B cell (primary cell): Measurements from ENCODE around the gene ITGAE. TPM values are rescaled to one million over a fixed set of nuclear protein-coding genes. Genes with fewer than 3 reads are reported as not detected.

ENCODE experiments used
- ATAC-seq: fragments of 200-7000 bp; cut with Tn5 transposase; one replicate; pipeline ENCODE4 v1.10.0; 2021; ENCODE audit warnings: low read depth, mild to moderate bottlenecking, moderate number of reproducible peaks, moderate library complexity
- CTCF ChIA-PET: fragments of 350-600 bp; sonication (Branson Sonifier 250); formaldehyde crosslinking; loops from one replicate; lab custom pipeline; 2021; ENCODE audit warnings: antibody characterized with exemption, inconsistent platforms; lab: Charles Lee
- POLR2A ChIA-PET: fragments of 350-600 bp; sonication (Branson Sonifier 250); formaldehyde crosslinking; loops from one replicate; lab custom pipeline; 2021; ENCODE audit warnings: antibody characterized with exemption; lab: Charles Lee
- DNase-seq: peaks from one replicate; pipeline ENCODE4 v3.0.0; 2013
- H2AFZ ChIP-seq: 2 replicates; pipeline ENCODE4 v1.6.1; 2012; ENCODE audit warnings: mild to moderate bottlenecking, low read depth, low read length; ENCODE audit not compliant: insufficient read depth, poor library complexity, severe bottlenecking
- H3K27ac ChIP-seq, 2 donors: 1 replicate in 1 of 2; 2 replicates in 1 of 2; pipeline ENCODE4 v1.5.1; 2012 to 2013; ENCODE audit warnings: low read length in 2 of 2, mild to moderate bottlenecking in 2 of 2, moderate library complexity in 1 of 2
- H3K27me3 ChIP-seq, 4 experiments: fragments of 200-600 bp in 1 of 4; sonication (generic) in 1 of 4; replicated peaks in 1 of 4; 1 replicate in 2 of 4; 2 replicates in 2 of 4; pipeline versions ENCODE4 v1.6.1 to v1.7.0; 2013 to 2016; ENCODE audit warnings: low read length in 3 of 4, mild to moderate bottlenecking in 2 of 4, mixed read lengths in 1 of 4, moderate library complexity in 1 of 4; ENCODE audit not compliant: insufficient read depth in 4 of 4, control insufficient read depth in 3 of 4; ENCODE audit errors: control extremely low read depth in 1 of 4
- H3K36me3 ChIP-seq, 2 experiments: replicated peaks in 1 of 2; 1 replicate in 1 of 2; 2 replicates in 1 of 2; pipeline versions ENCODE4 v1.6.1 to v1.7.1; 2013; ENCODE audit warnings: low read length in 1 of 2; ENCODE audit not compliant: insufficient read depth in 2 of 2, control insufficient read depth in 1 of 2; ENCODE audit errors: control extremely low read depth in 1 of 2, extremely low read depth in 1 of 2
- H3K4me1 ChIP-seq, 2 donors: fragments of 200-600 bp in 1 of 2; sonication (generic) in 1 of 2; 1 replicate in 1 of 2; 2 replicates in 1 of 2; pipeline versions ENCODE4 v1.5.1 to v1.6.1; 2013 to 2017; ENCODE audit warnings: low read length in 2 of 2; ENCODE audit not compliant: control insufficient read depth in 2 of 2, insufficient read depth in 2 of 2
- H3K4me2 ChIP-seq: replicated peaks from 2 replicates; pipeline ENCODE3; 2012; ENCODE audit warnings: mild to moderate bottlenecking, low read depth, low read length; ENCODE audit not compliant: poor library complexity, severe bottlenecking
- H3K4me3 ChIP-seq, 5 experiments: fragments of 200-600 bp in 1 of 5; sonication (generic) in 1 of 5; 1 replicate in 3 of 5; 2 replicates in 2 of 5; pipeline versions ENCODE4 v1.5.1 to v1.7.0; 2011 to 2016; ENCODE audit warnings: low read length in 4 of 5, mild to moderate bottlenecking in 4 of 5, low read depth in 2 of 5, control low read depth in 1 of 5, moderate library complexity in 1 of 5; ENCODE audit not compliant: insufficient read depth in 1 of 5; ENCODE audit errors: control extremely low read depth in 1 of 5, extremely low read depth in 1 of 5
- H3K79me2 ChIP-seq: fragments of 200-600 bp; sonication (generic); one replicate; pipeline ENCODE4 v1.6.0; 2016; ENCODE audit warnings: low read length; ENCODE audit not compliant: control insufficient read depth, insufficient read depth
- H3K9ac ChIP-seq: fragments of 200-600 bp; sonication (generic); 2 replicates; pipeline ENCODE4 v1.6.1; 2017; ENCODE audit warnings: mild to moderate bottlenecking, low read length, moderate library complexity
- H3K9me3 ChIP-seq, 3 donors: one replicate each; pipeline versions ENCODE4 v1.6.1 to v1.7.1; 2013; ENCODE audit warnings: low read length in 2 of 3; ENCODE audit not compliant: control insufficient read depth in 2 of 3, insufficient read depth in 1 of 3; ENCODE audit errors: control extremely low read depth in 1 of 3
- H4K20me1 ChIP-seq: 2 replicates; pipeline ENCODE4 v1.6.0; 2012; ENCODE audit warnings: mild to moderate bottlenecking, low read length; ENCODE audit not compliant: insufficient read depth, control insufficient read depth, poor library complexity, severe bottlenecking
- H3K27ac Mint-ChIP-seq: one replicate; pipeline ENCODE4 v1.8.0; 2021; ENCODE audit warnings: mixed read lengths
- H3K27me3 Mint-ChIP-seq: one replicate; pipeline ENCODE4 v1.8.0; 2021; ENCODE audit warnings: mixed read lengths
- H3K4me1 Mint-ChIP-seq: one replicate; pipeline ENCODE4 v1.8.0; 2021; ENCODE audit warnings: mixed read lengths
- H3K4me3 Mint-ChIP-seq: one replicate; pipeline ENCODE4 v1.8.0; 2021; ENCODE audit warnings: mixed read lengths
- H3K9me3 Mint-ChIP-seq: one replicate; pipeline ENCODE4 v1.8.0; 2022; ENCODE audit warnings: mixed read lengths; ENCODE audit not compliant: insufficient read depth
- EZH2 ChIP-seq: IDR thresholded peaks from 2 replicates; pipeline ENCODE4 v1.6.1; 2012; ENCODE audit warnings: borderline replicate concordance, low read depth, mild to moderate bottlenecking, moderate library complexity, low read length; ENCODE audit not compliant: insufficient read depth, poor library complexity, severe bottlenecking
- WGBS: methylation state at CpG from one replicate; pipeline ENCODE4 v1.1.5; 2013; ENCODE audit warnings: missing lambda C conversion rate; ENCODE audit not compliant: insufficient coverage; 5-methylcytosine and 5-hydroxymethylcytosine counted together
- intact Hi-C: fragments of 100-400 bp; cut with micrococcal nuclease; formaldehyde crosslinking; loops from one replicate; pipeline ENCODE4 v1.10.0; 2022
- polyA plus RNA-seq: library from polyadenylated mRNA; depleted of rRNA; stranded (reverse); fragments of >200 nt; gene quantifications from 2 replicates; pipeline ENCODE4 v1.2.3, GENCODE V29; 2012
- total RNA-seq, 2 donors: library from RNA; stranded (reverse); fragments of 120-200 nt in 1 of 2; gene quantifications; 1 replicate in 1 of 2; 2 replicates in 1 of 2; pipeline versions ENCODE4 v1.2.3 to v1.2.4, GENCODE V29; 2013 to 2022
- TF ChIP-seq, protein P1 (sequence below): fragments of 200-600 bp; IDR thresholded peaks from one replicate; pipeline ENCODE4 v1.8.0; 2022; ENCODE audit warnings: antibody characterized with exemption, mild to moderate bottlenecking

The ITGAE gene
- total and polyA plus RNA-seq, 2 donors (not counting 1 experiment from before 2014, with no cell fraction given) = 48.2 to 95.6 TPM

DNA sequence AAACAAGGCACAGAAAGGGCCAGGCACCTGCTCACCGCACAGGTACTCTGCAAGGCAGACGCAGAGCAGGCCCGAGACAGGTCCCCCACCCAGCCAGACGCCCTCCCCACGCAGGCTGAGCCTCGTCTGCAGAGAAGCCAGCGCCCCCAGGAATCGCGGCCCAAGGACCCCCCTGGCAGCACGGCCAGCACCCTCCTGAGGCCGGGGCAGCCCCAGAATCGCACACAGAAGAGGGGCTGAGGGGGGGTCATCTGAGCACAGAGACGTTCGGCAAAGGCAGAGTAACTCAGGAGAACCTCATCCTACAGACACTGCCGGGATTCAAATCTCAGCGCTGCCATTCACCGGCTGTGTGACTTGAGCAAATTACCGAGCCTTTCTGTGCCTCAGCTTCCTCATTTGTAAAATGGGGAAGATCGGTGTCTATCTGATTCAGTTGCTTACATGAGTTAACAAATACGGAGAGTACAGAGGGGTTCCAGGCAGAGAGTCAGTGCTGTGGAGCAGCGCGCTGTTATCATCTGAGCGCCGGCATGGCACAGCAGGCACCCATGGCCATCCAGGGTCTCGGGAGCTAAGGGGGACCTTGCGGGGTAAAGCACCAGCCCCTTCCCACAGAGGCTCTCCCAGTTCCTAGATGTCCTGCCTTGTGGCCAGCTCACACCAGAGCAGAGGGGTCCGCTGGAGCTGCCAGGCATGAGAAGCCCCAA is 122.0 kb downstream of the ITGAE start:
- peaks cover 0 to 63% of the 10 kb centered on the region in 2 experiments for H3K36me3 ChIP-seq
- POLR2A ChIA-PET = interaction anchor here (0.6 to 0.7 kb wide), 2 partner anchors 33 to 50 kb away, joined by 3 read pairs; no protein-coding TSS in a partner anchor
- TF ChIP-seq EZH2 = no peak
- TF ChIP-seq, protein P1, sequence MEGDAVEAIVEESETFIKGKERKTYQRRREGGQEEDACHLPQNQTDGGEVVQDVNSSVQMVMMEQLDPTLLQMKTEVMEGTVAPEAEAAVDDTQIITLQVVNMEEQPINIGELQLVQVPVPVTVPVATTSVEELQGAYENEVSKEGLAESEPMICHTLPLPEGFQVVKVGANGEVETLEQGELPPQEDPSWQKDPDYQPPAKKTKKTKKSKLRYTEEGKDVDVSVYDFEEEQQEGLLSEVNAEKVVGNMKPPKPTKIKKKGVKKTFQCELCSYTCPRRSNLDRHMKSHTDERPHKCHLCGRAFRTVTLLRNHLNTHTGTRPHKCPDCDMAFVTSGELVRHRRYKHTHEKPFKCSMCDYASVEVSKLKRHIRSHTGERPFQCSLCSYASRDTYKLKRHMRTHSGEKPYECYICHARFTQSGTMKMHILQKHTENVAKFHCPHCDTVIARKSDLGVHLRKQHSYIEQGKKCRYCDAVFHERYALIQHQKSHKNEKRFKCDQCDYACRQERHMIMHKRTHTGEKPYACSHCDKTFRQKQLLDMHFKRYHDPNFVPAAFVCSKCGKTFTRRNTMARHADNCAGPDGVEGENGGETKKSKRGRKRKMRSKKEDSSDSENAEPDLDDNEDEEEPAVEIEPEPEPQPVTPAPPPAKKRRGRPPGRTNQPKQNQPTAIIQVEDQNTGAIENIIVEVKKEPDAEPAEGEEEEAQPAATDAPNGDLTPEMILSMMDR = no peak
- H3K4me1 ChIP-seq = peaks cover 9 to 32% of the 10 kb centered on the region in 2 donors
- no peak overlapping the region for H3K4me3 Mint-ChIP-seq
- no peak overlapping the region for H3K4me3 ChIP-seq
- peaks cover 31% of the 10 kb centered on the region for H3K4me1 Mint-ChIP-seq
- intact Hi-C loops = no loop called here
- CTCF ChIA-PET = interaction anchor here (0.6 to 3.0 kb wide), 10 partner anchors 13 to 148 kb away, joined by 3 to 18 read pairs (median 4); partner anchors contain the start of gene HASPIN
- H3K27me3 Mint-ChIP-seq = no peaks in the 10 kb centered on the region
- no peak for DNase-seq
- H4K20me1 ChIP-seq = peaks cover 71% of the 10 kb centered on the region
- H3K9me3 Mint-ChIP-seq = no peaks in the 10 kb centered on the region
- no peak overlapping the region for H2AFZ ChIP-seq
- no peak overlapping the region for H3K27ac ChIP-seq
- H3K79me2 ChIP-seq = peaks cover 29% of the 10 kb centered on the region
- WGBS = 89% methylated on average over 19 of the region's 27 CpGs
- H3K27me3 ChIP-seq = no peaks in the 10 kb centered on the region
- H3K9me3 ChIP-seq = peaks cover 0 to 4% (median 0%) of the 10 kb centered on the region in 3 donors
- peak overlapping the region; percentile 50 for H3K27ac Mint-ChIP-seq
- H3K4me2 ChIP-seq = no peak overlapping the region
- H3K9ac ChIP-seq = no peak overlapping the region
- ATAC-seq = no peak
